ENCODE results near the gene SGSM2. TPM values are rescaled to one million over a fixed set of nuclear protein-coding genes. Genes with fewer than 3 reads are reported as not detected.

Gene SGSM2
- polyA plus RNA-seq, 1 donor from 2014 or later = 222 TPM

- Histone ChIP-seq H3K79me2 (replicated peaks; ENCODE audit: insufficient read depth, low read length) (peaks cover 67% of the 10 kb centered on the region), H2AFZ (ENCODE audit: low read depth, low read length) (no peak overlapping the region)
Observed at GRCh38 chr17:2396568-2397246, 59.4 kb downstream of the SGSM2 start.

DNA sequence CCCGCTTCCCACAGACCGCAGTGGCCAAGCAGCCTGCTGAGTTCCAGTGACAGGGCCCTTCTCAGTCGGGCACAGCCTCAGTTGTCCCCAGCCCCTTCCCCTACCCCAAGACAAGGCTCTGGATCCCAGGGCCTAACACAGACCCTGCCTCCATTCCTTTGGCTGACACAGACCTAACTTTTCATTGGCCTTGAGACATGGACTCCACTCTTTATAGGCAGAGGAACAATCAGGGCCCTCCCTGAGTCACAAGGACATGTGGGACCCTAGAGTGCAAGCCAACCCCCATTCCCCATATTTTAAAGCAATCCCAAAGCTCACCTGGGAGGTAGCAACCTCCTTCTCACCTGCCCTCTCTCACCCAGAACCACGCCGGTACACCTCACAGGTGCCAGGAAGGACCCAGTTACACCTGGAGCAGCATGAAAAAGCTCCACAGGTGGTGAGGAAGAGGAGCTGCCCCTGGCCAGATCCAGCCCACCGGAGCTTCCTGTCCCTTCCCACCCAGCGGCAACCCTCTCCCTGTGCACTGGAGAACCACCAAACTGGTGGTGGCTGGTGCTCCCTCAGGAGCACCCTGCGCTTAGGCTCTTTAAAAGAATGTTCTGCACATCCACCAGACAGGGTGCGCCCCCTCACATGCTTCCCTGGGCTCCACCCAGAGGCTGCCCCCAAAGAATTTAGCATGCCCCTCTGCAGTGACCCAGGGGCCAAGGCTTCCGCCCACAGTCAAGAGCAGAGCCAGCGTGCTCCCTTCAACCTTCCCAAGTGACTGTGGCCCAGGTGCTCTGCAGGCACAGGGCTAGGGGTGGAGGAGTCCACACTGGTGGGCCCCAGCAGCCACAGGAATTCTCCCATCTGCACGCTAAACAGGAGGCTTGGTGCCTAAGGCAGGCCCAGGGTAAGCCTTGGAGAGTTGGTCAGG lies 60.2 kb downstream of the SGSM2 start:
- peaks cover 61% of the 10 kb centered on the region for H3K79me2 ChIP-seq (replicated peaks; ENCODE audit: insufficient read depth, low read length)
- no peaks in the 10 kb centered on the region for H3K27me3 ChIP-seq (ENCODE audit: insufficient read depth, low read depth, low read length)
- peak overlapping the region; percentile 100 for H3K27ac ChIP-seq (ENCODE audit: low read length)
- H4K20me1 ChIP-seq (ENCODE audit: insufficient read depth) = peaks cover 38% of the 10 kb centered on the region
- H2AFZ ChIP-seq (ENCODE audit: low read depth, low read length) = no peak overlapping the region
- peak overlapping the region; percentile 100 for H3K4me3 ChIP-seq (ENCODE audit: low read length)
- H3K9me2 ChIP-seq (ENCODE audit: insufficient read depth, low read length) = no peaks in the 10 kb centered on the region
- H3K36me3 ChIP-seq (ENCODE audit: insufficient read depth, low read length) = no peaks in the 10 kb centered on the region
- peak overlapping the region; percentile 99 for H3K9ac ChIP-seq (ENCODE audit: low read length)
- H3K4me2 ChIP-seq (ENCODE audit: low read length) = peak overlapping the region; percentile 84
- H3K9me3 ChIP-seq (ENCODE audit: low read length) = no peaks in the 10 kb centered on the region
- TF ChIP-seq CTCF (IDR thresholded peaks at IDR 0.05; ENCODE audit: poor library complexity, severe bottlenecking) (no peak), TAF1 (IDR thresholded peaks at IDR 0.05; ENCODE audit: low read depth) (no peak)
- H3F3A ChIP-seq (ENCODE audit: insufficient read depth, low read length, poor library complexity, severe bottlenecking) = no peaks in the 10 kb centered on the region

More at GRCh38 chr17:2396568-2397246, 59.4 kb downstream of the SGSM2 start:
- Histone ChIP-seq H3K9ac (ENCODE audit: low read length) (peak overlapping the region; percentile 57), H3K9me3 (ENCODE audit: low read length) (no peaks in the 10 kb centered on the region), H3K27me3 (ENCODE audit: insufficient read depth, low read depth, low read length) (no peaks in the 10 kb centered on the region), H3K4me3 (ENCODE audit: low read length) (peak overlapping the region; percentile 100), H3F3A (ENCODE audit: insufficient read depth, low read length, poor library complexity, severe bottlenecking) (peaks cover 3% of the 10 kb centered on the region), H3K36me3 (ENCODE audit: insufficient read depth, low read length) (no peaks in the 10 kb centered on the region), H3K27ac (ENCODE audit: low read length) (peak overlapping the region; percentile 47), H3K9me2 (ENCODE audit: insufficient read depth, low read length) (no peaks in the 10 kb centered on the region), H4K20me1 (ENCODE audit: insufficient read depth) (peaks cover 38% of the 10 kb centered on the region), H3K4me2 (ENCODE audit: low read length) (peak overlapping the region; percentile 7)
- TF ChIP-seq RAD21 (conservative IDR thresholded peaks at IDR 0.05) = no peak
- TF ChIP-seq, protein P1, sequence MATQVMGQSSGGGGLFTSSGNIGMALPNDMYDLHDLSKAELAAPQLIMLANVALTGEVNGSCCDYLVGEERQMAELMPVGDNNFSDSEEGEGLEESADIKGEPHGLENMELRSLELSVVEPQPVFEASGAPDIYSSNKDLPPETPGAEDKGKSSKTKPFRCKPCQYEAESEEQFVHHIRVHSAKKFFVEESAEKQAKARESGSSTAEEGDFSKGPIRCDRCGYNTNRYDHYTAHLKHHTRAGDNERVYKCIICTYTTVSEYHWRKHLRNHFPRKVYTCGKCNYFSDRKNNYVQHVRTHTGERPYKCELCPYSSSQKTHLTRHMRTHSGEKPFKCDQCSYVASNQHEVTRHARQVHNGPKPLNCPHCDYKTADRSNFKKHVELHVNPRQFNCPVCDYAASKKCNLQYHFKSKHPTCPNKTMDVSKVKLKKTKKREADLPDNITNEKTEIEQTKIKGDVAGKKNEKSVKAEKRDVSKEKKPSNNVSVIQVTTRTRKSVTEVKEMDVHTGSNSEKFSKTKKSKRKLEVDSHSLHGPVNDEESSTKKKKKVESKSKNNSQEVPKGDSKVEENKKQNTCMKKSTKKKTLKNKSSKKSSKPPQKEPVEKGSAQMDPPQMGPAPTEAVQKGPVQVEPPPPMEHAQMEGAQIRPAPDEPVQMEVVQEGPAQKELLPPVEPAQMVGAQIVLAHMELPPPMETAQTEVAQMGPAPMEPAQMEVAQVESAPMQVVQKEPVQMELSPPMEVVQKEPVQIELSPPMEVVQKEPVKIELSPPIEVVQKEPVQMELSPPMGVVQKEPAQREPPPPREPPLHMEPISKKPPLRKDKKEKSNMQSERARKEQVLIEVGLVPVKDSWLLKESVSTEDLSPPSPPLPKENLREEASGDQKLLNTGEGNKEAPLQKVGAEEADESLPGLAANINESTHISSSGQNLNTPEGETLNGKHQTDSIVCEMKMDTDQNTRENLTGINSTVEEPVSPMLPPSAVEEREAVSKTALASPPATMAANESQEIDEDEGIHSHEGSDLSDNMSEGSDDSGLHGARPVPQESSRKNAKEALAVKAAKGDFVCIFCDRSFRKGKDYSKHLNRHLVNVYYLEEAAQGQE (IDR thresholded peaks at IDR 0.05; ENCODE audit: borderline replicate concordance) = no peak
- TF ChIP-seq POLR2AphosphoS5 (IDR thresholded peaks at IDR 0.05) = no peak
- no peak for TF ChIP-seq CTCF (IDR thresholded peaks at IDR 0.05; ENCODE audit: poor library complexity, severe bottlenecking)
- no peak for TF ChIP-seq SMC3 (conservative IDR thresholded peaks at IDR 0.05; ENCODE audit: poor library complexity)
- TF ChIP-seq MXI1 (conservative IDR thresholded peaks at IDR 0.05; ENCODE audit: poor library complexity, severe bottlenecking) = no peak
- no peak for TF ChIP-seq EP300 (conservative IDR thresholded peaks at IDR 0.05; ENCODE audit: poor library complexity, severe bottlenecking)
- TF ChIP-seq EZH2 (IDR thresholded peaks at IDR 0.05; ENCODE audit: borderline replicate concordance, insufficient read depth, low read length, poor library complexity, severe bottlenecking) = no peak
- no peak for TF ChIP-seq TAF1 (IDR thresholded peaks at IDR 0.05; ENCODE audit: low read depth)
